SK-N-SH treated with all-trans-retinoic acid at 6 μM for 48 hours (cell line): ENCODE data around the gene ITPRIPL2.

ENCODE experiments used
- ARNTL ChIP-seq: fragments of 450-650 bp; formaldehyde crosslinking; IDR thresholded peaks from 2 replicates; pipeline ENCODE4 v1.5.0; 2020; ENCODE audit warnings: low read depth, mild to moderate bottlenecking, moderate library complexity, borderline replicate concordance
- BACH2 ChIP-seq: fragments of 250-450 bp; sonication (Bioruptor Pico); IDR thresholded peaks from 2 replicates; pipeline ENCODE4 v1.9.0; 2021; ENCODE audit warnings: mild to moderate bottlenecking, borderline replicate concordance
- CSDC2 ChIP-seq: fragments of 250-450 bp; sonication (Bioruptor Pico); IDR thresholded peaks from 2 replicates; pipeline ENCODE4 v1.5.0; 2020; ENCODE audit warnings: mild to moderate bottlenecking, moderate library complexity
- ZFP3 ChIP-seq: fragments of 250-450 bp; sonication (Bioruptor Pico); IDR thresholded peaks from 2 replicates; pipeline ENCODE4 v1.5.0; 2020; ENCODE audit warnings: mild to moderate bottlenecking, moderate library complexity
- ZNF565 ChIP-seq: fragments of 450-650 bp; formaldehyde crosslinking; conservative IDR thresholded peaks from 2 replicates; pipeline ENCODE4 v1.5.0; 2020; ENCODE audit warnings: low read depth, mild to moderate bottlenecking, moderate library complexity
- TF ChIP-seq, protein P1 (sequence below): fragments of 250-450 bp; sonication (Bioruptor Pico); IDR thresholded peaks from 2 replicates; pipeline ENCODE4 v1.8.0; 2020; ENCODE audit warnings: mild to moderate bottlenecking, moderate library complexity, borderline replicate concordance

GRCh38 chr16:19163215-19163614, 49.5 kb downstream of the ITPRIPL2 start:
- TF ChIP-seq, protein P1, sequence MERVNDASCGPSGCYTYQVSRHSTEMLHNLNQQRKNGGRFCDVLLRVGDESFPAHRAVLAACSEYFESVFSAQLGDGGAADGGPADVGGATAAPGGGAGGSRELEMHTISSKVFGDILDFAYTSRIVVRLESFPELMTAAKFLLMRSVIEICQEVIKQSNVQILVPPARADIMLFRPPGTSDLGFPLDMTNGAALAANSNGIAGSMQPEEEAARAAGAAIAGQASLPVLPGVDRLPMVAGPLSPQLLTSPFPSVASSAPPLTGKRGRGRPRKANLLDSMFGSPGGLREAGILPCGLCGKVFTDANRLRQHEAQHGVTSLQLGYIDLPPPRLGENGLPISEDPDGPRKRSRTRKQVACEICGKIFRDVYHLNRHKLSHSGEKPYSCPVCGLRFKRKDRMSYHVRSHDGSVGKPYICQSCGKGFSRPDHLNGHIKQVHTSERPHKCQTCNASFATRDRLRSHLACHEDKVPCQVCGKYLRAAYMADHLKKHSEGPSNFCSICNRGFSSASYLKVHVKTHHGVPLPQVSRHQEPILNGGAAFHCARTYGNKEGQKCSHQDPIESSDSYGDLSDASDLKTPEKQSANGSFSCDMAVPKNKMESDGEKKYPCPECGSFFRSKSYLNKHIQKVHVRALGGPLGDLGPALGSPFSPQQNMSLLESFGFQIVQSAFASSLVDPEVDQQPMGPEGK (CRISPR knock-in tag) = no peak
- TF ChIP-seq ARNTL (CRISPR knock-in tag) (no peak), ZFP3 (CRISPR knock-in tag) (no peak), BACH2 (CRISPR knock-in tag) (no peak), CSDC2 (CRISPR knock-in tag) (no peak), ZNF565 (CRISPR knock-in tag) (no peak)
